Thoracic aorta (tissue), 2 donors: Measurements from ENCODE around the gene IGFL1. TPM values are rescaled to one million over a fixed set of nuclear protein-coding genes. Genes with fewer than 3 reads are reported as not detected.
"Not testable (repeated sequence)": the region's sequence is repeated elsewhere in the genome, so short reads cannot be mapped to it uniquely, and the experiment has no call there.

Source experiments
- ATAC-seq: fragments of 150-250 bp; one replicate; pipeline ENCODE4 v1.8.0; 2017; ENCODE audit warnings: low read depth; ENCODE audit not compliant: insufficient number of reproducible peaks, low FRiP score
- DNase-seq: peaks from one replicate; pipeline ENCODE4 v3.0.0-alpha.2; 2020; ENCODE audit warnings: low spot score
- H3K27ac ChIP-seq, 2 donors: fragments of 200-600 bp; sonication (generic); 1 replicate in 1 of 2; 2 replicates in 1 of 2; pipeline ENCODE4 v1.5.1; 2016; ENCODE audit warnings: mild to moderate bottlenecking in 2 of 2, moderate library complexity in 2 of 2
- H3K27me3 ChIP-seq: fragments of 200-600 bp; sonication (generic); replicated peaks from 2 replicates; pipeline ENCODE4 v1.6.0; 2016; ENCODE audit warnings: mild to moderate bottlenecking; ENCODE audit not compliant: insufficient read depth
- H3K36me3 ChIP-seq: fragments of 200-600 bp; sonication (generic); one replicate; pipeline ENCODE4 v1.5.1; 2016
- H3K4me1 ChIP-seq, 2 donors: fragments of 200-600 bp; sonication (generic); 1 replicate in 1 of 2; 2 replicates in 1 of 2; pipeline versions ENCODE4 v1.5.1 to v1.6.0; 2016; ENCODE audit warnings: low read depth in 2 of 2, mild to moderate bottlenecking in 1 of 2; ENCODE audit not compliant: control insufficient read depth in 1 of 2
- H3K4me3 ChIP-seq: fragments of 200-600 bp; sonication (generic); 2 replicates; pipeline ENCODE4 v1.5.1; 2016; ENCODE audit warnings: mild to moderate bottlenecking
- H3K9me3 ChIP-seq: fragments of 200-600 bp; sonication (generic); 2 replicates; pipeline ENCODE4 v1.5.1; 2016
- CTCF ChIP-seq: fragments of 200-600 bp; sonication (generic); IDR thresholded peaks from one replicate; pipeline ENCODE4 v1.5.1; 2019; ENCODE audit warnings: antibody characterized with exemption
- total RNA-seq, 2 donors: library from RNA; depleted of rRNA; stranded (reverse); fragments of >200 nt; gene quantifications; one replicate each; pipeline versions ENCODE4 v1.1.0 to v1.2.3, GENCODE V29; 2016

The IGFL1 gene
- total RNA-seq, 2 donors from 2014 or later, result not detected

DNA sequence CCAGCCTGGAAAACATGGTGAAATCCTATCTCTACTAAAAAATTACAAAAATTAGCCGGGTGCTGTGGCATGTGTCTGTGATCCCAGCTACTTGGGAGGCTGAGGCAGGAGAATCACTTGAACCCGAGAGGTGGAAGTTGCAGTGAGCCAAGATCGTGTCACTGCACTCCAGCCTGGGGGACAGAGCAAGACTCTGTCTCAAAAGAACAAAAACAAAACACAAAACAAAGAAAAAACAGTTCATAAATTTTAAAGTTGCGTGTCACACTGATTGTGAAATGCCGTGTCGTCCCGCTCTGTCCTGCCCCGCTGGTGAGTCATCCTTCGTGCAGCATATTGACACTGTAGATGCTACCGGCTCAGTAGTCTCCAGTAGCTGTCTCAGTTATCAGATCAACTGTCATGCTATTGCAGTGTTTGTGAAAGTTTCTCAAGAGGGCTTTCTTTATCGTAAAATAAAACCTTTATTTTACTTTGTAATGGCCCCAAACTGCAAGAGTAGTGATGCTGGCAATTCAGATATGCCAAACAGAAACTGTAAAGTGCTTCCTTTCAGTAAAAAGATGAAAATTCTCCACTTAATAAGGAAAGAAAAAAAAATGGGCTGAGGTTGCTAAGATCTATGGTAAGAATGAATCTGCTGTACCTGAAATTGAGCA, 36.4 kb upstream of the IGFL1 start:
- no peaks in the 10 kb centered on the region for H3K36me3 ChIP-seq
- ATAC-seq (no peak), DNase-seq (no peak)
- no peaks in the 10 kb centered on the region for H3K4me1 ChIP-seq
- H3K27me3 ChIP-seq, result no peaks in the 10 kb centered on the region
- H3K27ac ChIP-seq, result no peak overlapping the region
- no peak overlapping the region for H3K4me3 ChIP-seq
- TF ChIP-seq CTCF, result no peak
- H3K9me3 ChIP-seq, result no peaks in the 10 kb centered on the region

DNA sequence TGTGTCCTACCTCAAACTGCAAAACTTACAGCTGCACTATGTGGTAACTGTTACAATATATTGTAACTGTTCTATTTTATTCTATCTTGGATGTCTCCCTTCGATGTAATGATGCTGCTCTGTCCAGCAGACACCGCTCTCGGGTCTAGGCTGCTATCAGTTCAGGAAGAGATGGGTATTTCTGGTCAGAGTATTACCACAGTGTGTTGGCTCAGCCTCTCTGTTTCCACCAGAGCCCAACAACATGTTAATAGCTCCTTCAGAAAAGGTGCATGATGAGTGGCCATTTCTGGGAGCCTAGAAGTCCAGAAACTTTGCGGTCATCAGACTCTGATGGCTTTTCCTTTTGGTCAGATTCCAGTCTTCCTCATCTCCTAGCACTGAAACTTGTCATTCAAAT, 35.9 kb upstream of the IGFL1 start:
- Histone ChIP-seq H3K4me1 (no peaks in the 10 kb centered on the region), H3K4me3 (no peak overlapping the region), H3K27me3 (no peaks in the 10 kb centered on the region), H3K36me3 (no peaks in the 10 kb centered on the region), H3K9me3 (no peaks in the 10 kb centered on the region), H3K27ac (no peak overlapping the region)
- no peak for TF ChIP-seq CTCF
- no peak for DNase-seq
- ATAC-seq, result no peak

- Histone ChIP-seq H3K4me1 (no peaks in the 10 kb centered on the region), H3K4me3 (no peak overlapping the region), H3K36me3 (no peaks in the 10 kb centered on the region), H3K9me3 (no peaks in the 10 kb centered on the region), H3K27me3 (no peaks in the 10 kb centered on the region), H3K27ac (no peak overlapping the region)
- DNase-seq (no peak), ATAC-seq (no peak)
- no peak for TF ChIP-seq CTCF
Measured at GRCh38 chr19:46195104-46195503, 34.4 kb upstream of the IGFL1 start.

- not testable (repeated sequence) for H3K4me1 ChIP-seq, H3K9me3 ChIP-seq, H3K27ac ChIP-seq, H3K27me3 ChIP-seq, ATAC-seq, H3K4me3 ChIP-seq, DNase-seq, H3K36me3 ChIP-seq
Measured at GRCh38 chr19:46195919-46196318, 33.6 kb upstream of the IGFL1 start.

DNA sequence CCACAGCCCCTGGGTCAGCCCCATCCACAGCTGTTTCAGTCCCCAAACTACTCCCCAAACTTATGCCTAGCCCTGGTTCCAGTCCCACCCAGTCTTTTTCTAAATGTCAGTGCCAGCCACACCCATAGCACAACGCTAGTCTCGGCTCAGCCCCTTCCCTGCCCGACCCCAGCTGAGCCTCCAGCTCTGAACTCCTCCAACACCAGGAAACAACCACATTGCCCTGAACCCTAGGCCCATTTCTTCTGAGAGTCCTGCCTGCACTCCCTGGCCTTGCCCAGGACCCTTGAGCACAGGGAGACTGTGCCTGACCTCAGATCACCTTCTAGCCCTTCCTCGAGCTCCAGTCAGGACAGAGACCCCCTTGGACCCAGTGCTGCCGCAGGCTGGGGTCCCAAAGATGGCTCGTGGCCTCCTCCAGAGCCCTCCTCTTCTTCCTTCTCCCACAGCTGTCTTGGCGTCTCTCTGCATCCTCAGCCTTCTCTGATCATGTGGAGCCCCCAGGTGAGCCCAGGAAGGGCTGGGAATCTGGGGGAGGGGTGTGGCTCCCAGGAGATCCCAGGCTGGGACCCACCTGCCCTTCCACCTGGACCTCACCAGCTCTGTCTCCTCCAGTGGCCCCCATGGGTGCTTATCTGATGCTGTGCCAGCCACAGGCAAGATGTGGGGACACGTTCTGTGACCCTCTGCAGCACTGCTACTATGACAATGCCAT, 33.0 kb upstream of the IGFL1 start:
- Histone ChIP-seq H3K4me3 (no peak overlapping the region), H3K36me3 (no peaks in the 10 kb centered on the region), H3K27ac (no peak overlapping the region), H3K27me3 (no peaks in the 10 kb centered on the region), H3K4me1 (no peaks in the 10 kb centered on the region), H3K9me3 (no peaks in the 10 kb centered on the region)
- ATAC-seq, result no peak
- no peak for TF ChIP-seq CTCF
- DNase-seq, result no peak
